Fibroblast of the conjunctiva (primary cell): ENCODE measurements around the gene IGSF3.
"Not testable (repeated sequence)": the region's sequence is repeated elsewhere in the genome, so short reads cannot be mapped to it uniquely, and the experiment has no call there.

Source experiments
- DNase-seq: peaks from one replicate; pipeline ENCODE4 v3.0.0-alpha.2; 2010; ENCODE audit warnings: low read depth

The IGSF3 gene

GRCh38 chr1:116661633-116662032 lies 5.9 kb downstream of the IGSF3 start:
- no peak for DNase-seq

DNA sequence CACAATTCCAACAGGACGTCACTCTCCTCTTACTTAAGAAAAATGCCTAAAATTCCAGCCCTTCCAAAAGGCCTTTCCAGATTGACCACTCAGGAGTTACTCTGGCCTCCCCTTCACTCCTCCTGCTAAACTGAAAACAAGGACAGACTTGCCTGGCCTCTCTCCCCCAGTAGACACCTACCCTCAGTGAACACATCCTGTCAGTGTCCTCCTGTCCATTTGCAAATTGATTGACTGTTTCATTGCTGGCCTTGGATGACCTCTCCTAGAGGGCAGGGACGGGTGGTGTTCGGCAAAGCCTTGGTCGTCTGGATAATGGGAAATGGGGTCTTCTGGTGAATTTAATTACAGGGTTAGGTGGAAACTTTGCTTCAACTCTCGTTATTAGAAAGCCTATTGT lies 8.9 kb downstream of the IGSF3 start:
- DNase-seq, result not testable (repeated sequence)

DNA sequence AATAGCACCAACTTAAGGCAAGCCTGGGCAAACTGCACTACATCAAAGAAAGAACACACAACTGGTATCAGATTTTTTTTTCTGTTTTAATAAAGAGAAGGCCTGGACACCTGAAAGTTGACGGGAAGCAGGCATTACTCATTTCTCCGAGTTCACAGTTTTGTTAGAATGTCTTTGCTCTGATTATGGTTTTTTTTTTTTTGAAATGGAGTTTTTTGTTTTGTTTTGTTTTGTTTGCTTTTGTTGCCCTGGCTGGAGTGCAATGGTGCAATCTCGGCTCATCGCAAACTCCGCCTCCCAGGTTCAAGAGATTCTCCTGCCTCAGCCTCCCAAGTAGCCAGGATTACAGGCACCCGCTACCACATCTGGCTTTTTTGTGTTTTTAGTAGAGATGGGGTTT lies 9.7 kb downstream of the IGSF3 start:
- DNase-seq, result not testable (repeated sequence)

GRCh38 chr1:116654351-116654750 lies 13.2 kb downstream of the IGSF3 start:
- no peak for DNase-seq

- DNase-seq, result not testable (repeated sequence)
These were observed 14.9 kb downstream of the IGSF3 start for GRCh38 chr1:116652598-116652997.

DNA sequence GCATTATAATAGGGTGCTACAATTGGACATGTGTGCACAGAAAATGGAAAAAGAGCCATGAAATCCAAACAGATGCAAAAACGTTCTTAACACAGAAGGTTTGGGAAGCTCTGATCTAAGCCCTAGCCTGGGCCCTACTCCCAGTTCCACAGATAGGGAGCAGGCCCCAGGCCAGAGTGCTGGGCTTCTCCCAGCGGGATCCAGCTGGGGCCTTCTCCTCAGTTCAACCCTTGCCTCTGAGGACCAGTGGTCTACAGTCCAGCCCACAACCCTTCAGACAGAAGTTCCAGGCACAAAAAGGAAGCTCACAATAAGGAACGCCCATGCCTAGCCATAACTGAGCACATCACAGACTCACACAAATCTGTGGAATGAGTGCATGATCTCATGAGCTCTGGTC lies 16.8 kb downstream of the IGSF3 start:
- DNase-seq, result not testable (repeated sequence)

DNA sequence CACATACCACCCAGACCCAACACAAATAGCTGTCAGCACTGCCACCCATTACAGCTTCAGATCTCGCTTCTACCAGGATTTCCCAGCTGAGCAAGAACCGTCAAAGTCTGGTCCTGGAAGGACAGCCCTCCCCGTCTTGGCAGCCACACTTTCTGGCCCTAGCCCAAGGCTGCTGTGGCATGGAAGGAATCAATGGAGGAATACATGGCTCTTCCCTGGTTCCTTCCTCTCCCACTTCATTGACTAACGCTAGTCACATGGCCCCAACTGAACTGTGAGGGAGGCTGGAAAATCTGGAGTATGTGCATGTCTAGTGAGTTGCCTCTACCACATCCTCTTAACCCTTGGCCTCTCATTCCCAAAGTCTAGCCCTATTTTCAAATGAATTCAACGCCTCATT lies 18.5 kb downstream of the IGSF3 start:
- not testable (repeated sequence) for DNase-seq

DNA sequence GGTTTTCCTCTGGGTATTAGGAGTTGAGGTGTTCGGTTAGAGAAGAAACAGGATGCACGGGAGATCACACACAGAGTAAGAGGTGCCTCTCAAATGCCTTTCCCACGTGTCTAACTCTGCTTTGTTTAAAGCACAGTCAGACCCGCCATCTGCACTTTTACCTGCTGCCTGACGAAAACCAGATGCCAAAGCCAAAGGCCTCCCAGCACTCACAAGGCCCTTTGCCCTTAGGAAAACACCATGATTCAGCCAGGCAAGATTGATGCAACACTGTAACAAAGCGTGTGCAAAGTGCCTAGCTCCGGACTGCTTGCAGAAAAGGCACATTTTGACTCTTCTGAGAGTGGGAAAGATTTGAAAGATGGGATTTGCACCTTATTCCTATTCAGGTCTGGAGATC lies 19.2 kb downstream of the IGSF3 start:
- DNase-seq, result not testable (repeated sequence)

DNA sequence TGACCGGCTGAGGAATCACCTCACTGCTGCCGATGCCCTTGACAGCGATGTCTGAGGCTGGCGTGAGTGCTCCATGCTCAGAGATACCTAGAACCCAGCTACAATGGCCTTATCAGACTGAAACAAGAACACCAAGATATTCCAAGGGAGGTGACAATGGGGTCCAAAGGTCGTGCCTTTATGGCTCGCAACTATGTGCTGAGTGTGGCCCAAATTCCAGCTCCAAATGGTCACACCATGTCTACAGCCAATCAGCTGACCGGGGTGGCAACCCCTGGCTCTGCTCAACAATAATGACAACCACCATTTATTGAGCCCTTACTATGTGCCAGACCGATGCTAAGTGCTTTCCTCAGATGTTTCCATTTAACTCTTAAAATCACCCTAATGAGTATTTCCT lies 20.3 kb downstream of the IGSF3 start:
- DNase-seq, result not testable (repeated sequence)

- not testable (repeated sequence) for DNase-seq
These were observed 20.8 kb downstream of the IGSF3 start for GRCh38 chr1:116646673-116647170.

DNA sequence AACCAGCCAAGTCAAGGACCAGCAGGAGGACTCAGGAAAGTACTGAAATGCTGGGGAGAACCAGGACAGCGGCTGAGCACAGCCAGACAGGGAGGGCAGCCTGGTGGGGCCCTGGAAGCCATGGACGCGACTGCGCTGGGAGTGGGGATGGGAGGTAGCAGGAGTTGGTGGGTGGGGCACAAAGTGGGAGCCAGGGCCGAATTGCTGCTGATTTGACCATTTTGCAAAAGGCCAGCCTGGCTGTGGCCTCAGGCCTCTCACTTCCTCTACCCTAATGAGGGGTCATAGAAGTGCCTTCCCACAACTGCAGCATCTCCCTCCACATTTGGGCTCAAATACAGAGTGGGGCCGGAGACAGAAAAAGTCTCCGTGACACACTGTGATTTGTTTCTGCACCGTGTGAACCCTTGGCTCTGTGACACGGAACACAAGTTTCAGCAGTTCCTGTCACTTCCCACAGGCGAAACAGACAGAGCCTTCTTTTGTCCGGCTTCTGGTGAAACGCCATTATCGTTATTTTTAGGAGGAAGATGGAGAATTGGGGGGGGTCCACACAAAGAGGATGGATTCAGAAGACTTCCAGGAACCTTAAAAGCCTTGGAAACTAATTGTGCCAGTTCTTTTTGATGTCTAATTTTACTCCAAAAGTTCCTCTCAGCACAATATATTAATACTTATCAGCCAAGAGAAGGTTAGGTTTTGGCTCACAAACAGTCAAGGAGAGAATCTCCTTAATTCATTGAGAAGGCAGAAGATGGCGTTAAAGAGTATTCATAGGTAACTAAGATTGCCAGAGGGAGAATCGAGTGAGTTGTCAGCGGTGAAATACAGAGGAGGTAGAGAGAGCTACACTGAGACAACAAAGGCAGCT lies 21.5 kb downstream of the IGSF3 start:
- DNase-seq, result not testable (repeated sequence)

DNA sequence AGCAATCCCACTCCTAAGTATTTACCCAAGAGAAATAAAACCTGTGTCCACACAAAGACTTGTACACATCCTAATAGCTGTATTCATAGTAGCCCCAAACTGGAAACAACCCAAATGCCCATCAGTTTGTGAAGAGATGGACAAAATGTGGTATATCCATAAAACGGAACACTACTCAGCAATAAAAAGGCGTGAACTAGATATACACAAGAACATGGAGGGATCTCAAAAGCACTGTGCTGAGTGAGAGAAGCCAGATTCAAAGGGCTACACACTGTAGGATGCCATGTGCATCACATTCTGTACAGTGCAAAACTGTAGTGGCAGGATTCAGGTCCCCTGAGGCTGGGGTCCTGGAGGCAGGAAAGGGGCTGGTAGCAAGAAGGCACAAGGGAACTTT lies 22.5 kb downstream of the IGSF3 start:
- DNase-seq, result not testable (repeated sequence)

- DNase-seq, result not testable (repeated sequence)
These were observed 23.4 kb downstream of the IGSF3 start for GRCh38 chr1:116644096-116644495.

DNA sequence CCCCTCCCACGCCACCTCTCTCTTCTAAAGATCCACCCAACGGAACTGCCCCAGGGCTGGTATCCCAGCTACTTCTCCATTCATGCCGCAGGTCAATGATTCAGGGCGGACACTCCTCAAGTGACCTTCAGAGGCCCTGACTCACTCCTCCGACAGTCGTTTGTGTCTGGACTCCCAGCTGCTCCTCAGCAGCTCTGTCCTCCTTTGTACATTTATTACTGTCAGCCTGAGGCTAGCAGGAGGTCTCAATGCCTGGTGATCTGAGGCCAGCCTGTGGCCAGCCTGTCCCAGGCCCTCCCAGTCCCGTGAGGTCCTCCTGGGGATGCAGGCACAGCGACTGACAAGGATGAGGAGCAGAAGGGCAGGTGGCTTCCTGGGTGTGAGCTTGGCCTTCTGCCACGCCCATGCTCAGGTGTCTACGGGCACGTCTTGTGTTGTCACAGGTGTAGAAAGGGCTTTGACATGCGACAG lies 24.2 kb downstream of the IGSF3 start:
- DNase-seq, result not testable (repeated sequence)

- DNase-seq, result not testable (repeated sequence)
These were observed 24.9 kb downstream of the IGSF3 start for GRCh38 chr1:116642311-116643280.

GRCh38 chr1:116637583-116637982 lies 29.9 kb downstream of the IGSF3 start:
- not testable (repeated sequence) for DNase-seq

GRCh38 chr1:116636584-116636983 lies 30.9 kb downstream of the IGSF3 start:
- not testable (repeated sequence) for DNase-seq

- DNase-seq, result not testable (repeated sequence)
These were observed 33.1 kb downstream of the IGSF3 start for GRCh38 chr1:116634386-116634785.

GRCh38 chr1:116631996-116632925 lies 35.3 kb downstream of the IGSF3 start:
- not testable (repeated sequence) for DNase-seq

GRCh38 chr1:116631554-116631953 lies 36.0 kb downstream of the IGSF3 start:
- DNase-seq, result not testable (repeated sequence)

- not testable (repeated sequence) for DNase-seq
These were observed 37.5 kb downstream of the IGSF3 start for GRCh38 chr1:116630057-116630456.
